C4-2B (cell line): ENCODE results near the gene KCNH3.

ENCODE experiments used
- CTCF ChIP-seq: fragments of 450-650 bp; conservative IDR thresholded peaks from 2 replicates; pipeline ENCODE4 v1.5.1; 2017; ENCODE audit warnings: mild to moderate bottlenecking
- ZFX ChIP-seq: fragments of 450-650 bp; IDR thresholded peaks from 2 replicates; pipeline ENCODE4 v1.6.1; 2017

- TF ChIP-seq CTCF (no peak), ZFX (no peak)
Measured at GRCh38 chr12:49531745-49532144, 7.1 kb upstream of the KCNH3 start.
